Left renal pelvis (tissue), 4 donors: Measurements from ENCODE around the gene CEACAM3. TPM values are rescaled to one million over a fixed set of nuclear protein-coding genes. Genes with fewer than 3 reads are reported as not detected.
"Not testable (repeated sequence)": the region's sequence is repeated elsewhere in the genome, so short reads cannot be mapped to it uniquely, and the experiment has no call there.

Source experiments
- DNase-seq, 4 donors: peaks; one replicate each; pipeline ENCODE4 v3.0.0-alpha.2; 2013; ENCODE audit warnings: low read depth in 4 of 4, low spot score in 3 of 4
- polyA plus RNA-seq, 4 donors: library from polyadenylated mRNA; unstranded; fragments of 120-200 nt; gene quantifications; one replicate each; pipeline ENCODE4 v1.2.1, GENCODE V29; 2013; ENCODE audit not compliant: insufficient read length in 4 of 4

Gene CEACAM3
- polyA plus RNA-seq: under 1 TPM in 1 of 4 donors, not detected in 3; 0.22 TPM

DNA sequence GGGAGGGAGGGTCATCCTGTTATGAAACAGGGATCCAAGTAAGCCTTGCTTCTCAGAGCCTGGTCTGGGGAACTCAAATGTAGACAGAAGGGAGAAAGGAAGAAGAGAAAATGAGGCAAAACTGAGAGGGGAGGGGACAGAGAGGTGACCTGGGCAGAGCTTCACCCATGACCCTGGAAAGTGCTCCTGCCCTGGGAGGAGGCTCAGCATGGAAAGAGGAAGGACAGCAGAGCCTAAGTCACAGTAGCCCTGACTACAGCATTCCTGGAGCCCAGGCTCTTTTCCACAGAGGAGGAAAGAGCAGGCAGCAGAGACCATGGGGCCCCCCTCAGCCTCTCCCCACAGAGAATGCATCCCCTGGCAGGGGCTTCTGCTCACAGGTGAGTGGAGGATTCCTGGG is at the start of gene CEACAM3:
CEACAM3 (plus strand) TSS at position 226 of the 400 bp plus-strand sequence; CDS start at position 317, 91 bp downstream.
- no peak for DNase-seq

DNA sequence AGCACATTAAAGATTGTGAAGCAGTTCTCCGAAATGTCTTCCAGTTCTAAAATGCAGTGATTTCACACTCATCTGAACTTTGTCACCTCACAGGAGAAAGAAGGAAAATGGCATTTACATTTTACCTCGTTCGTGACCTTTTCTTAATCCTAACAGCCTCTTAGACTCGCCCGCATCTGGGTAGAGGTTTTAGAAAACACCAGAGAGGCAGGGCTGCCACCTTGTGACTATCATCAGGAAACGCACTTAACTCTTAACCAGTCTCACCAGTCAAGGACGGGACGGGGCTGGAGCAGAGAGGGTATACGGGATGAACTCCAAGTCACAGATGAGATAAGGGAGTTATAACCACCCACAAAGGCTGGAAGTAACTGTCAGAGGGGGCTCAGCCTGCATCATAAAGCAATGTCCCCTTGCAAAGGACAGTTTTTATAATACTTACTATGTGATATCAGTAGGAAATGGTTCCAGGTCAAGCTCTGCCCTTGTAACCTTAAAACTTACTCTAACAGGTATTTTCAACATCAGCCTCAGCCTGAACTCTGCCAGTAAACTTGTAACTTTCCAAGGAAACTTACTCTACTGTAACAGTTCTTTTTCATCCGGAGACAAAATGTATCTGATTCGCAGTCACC is 49.7 kb upstream of the CEACAM3 start:
- peak in 1 of 4 donors; percentile 0 for DNase-seq

DNA sequence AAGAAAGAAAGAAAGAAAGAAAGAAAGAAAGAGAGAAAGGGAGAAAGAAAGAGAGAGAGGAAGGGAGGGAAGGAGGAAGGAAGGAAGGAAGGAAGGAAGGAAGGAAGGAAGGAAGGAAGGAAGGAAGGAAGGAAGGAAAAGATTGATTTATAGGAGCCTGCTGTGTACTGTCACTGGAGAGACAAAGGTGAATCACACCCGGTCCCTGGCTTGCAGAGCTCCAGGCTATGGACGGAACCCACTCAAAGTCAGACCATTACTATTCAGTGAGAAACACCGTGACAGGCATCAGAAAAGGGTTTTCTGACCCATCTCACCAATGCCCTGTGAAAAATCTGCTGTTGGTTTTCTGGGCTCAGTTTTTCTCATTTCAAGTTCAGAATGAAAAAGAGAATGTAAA is 48.4 kb upstream of the CEACAM3 start:
- no peak for DNase-seq

DNA sequence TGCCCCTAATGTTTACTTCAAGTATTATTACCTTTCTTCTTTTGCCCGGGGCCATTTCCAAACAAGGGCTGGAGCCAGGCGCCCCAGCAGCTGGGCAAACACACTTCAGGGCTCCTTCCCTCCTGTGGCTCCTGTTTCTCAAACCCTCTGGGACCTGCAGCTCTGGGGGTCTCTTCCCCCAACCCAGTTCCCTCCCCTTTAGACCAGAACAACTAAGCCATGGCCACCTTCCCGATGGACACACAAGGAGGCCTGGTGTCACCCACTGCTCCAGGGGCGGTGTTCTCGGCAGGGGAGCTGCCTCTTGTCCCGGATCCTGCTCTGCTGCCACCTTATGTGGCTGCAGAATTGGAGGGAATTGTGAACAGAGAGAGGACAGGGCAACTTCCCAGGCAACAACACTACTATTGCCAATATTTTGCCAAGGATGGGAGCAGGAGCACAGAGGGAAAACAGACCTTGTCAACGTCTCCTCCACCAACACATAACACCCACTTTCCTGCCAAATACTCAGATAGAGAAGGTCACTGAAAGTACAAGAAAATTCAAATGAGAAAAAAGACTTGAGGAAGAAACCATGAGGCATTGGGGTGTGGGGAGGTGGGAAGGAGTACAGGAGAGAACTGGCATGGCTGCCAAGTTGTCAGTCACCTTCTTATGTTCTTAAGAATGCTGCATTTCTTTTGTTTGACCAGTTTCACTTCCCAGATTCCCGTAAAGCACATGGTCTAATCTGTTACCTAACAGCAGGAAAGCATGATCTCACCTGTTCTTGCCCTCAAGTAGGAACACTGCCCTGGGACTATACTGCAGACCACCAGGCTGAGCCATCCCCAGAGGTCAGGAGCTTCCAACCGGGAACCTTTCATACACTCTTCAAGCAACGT is 45.9 kb upstream of the CEACAM3 start:
- not testable (repeated sequence) for DNase-seq

DNA sequence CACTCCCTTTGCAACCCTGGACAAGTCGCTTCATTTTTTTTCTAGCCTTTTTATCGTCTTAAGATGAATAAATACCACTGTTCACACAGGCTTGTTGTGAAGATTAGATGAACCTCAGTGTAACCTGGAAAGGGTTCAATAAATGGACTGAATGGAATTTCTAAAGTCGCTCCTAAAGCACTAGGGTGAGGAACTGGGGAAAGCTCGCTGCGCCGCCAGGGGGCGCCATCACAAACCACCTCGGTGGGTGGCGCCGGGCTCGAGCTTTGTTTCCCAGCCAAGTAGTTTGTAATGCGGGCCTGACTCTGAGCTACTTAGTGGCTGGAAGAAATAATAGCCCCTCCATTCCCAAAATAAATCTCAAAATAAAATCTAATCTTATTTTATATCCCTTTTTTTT is 43.2 kb upstream of the CEACAM3 start:
- no peak for DNase-seq

DNA sequence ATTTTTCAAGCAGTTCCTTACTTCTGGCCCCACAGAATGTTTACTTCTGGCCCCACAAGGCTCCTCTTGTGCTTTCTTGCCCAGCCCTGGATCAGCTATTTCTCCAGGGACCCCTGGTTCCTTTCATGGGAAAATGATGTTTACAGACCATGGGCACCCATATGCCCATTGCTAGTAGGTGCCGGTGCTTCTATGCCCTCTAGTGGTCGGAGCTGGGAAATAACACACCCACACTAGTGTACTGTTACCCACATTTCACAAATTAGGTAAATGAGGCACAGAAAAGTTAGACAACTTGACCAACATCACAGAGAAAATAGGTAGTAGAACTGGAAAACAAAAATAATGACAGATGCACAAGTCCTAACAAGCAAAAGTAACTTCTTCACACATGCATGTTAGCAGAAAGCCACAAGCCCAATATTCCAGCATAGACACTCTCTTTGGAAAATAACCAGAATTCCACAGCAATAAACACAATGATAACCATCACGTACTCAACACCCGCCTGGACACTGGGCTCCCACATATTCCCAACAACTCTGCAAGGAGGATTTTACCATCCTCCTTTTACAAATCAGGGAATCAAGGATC is 42.4 kb upstream of the CEACAM3 start:
- no peak for DNase-seq

DNA sequence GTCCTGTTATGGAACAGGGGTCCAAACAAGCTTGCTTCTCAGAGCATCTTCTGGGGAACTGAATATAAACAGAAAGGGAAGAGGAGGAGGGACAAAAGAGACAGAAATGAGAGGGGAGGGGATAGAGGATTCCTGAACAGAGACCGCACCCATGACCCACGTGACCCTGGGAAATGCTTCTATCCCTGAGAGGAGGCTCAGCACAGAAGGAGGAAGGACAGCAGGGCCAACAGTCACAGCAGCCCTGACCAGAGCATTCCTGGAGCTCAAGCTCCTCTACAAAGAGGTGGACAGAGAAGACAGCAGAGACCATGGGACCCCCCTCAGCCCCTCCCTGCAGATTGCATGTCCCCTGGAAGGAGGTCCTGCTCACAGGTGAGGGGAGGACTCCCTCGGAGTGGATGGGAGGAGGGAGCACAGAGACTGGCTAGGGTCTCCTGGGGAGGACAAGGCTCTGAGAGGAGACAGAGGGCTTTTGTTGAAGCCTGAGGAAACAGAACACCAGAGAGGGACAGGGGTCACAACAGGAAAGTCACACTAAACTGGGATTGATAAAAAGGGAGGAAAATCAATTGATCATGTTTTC is 41.0 kb upstream of the CEACAM3 start, which contains the start of gene CEACAM6:
CEACAM6 (plus strand) TSS at position 203 of the 586 bp plus-strand sequence; CDS start at position 312, 109 bp downstream.
- no peak for DNase-seq

DNA sequence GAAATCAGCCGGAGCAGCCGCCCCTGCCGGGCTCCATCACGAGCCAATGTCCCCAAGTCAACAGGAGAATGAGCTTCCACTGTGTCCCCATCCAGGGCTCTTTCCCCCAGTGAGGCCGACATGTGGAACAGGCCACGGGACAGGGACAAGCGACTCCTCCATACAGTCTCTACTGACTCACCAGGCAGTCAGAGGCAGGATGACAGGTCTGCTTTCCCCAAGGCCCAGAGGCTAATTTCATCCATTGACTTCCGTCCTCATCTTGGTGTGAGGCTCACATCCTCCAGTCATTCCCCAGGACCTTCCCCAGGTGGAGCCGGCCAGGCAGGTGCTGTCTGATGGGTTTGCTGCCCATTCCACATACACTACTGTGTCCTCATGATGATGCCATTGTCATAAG is 37.5 kb upstream of the CEACAM3 start:
- DNase-seq: no peak

DNA sequence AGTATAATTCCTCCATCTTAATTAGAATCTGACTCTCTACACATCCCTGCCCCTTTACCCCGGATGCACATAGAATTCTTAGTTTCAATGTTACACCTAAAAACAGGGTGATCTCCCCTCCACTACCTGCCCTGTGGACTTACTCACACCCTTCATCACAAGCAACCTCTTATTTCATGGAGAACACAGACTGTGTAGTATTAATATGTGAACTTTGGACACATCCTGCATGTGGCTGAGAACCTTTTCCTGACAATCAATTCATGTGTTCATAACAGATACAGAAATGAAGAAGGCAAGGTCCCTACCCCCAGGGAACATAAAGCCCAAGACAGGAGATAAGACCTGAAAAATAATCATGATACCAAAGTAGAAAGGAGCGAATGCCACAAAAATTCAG is 29.3 kb upstream of the CEACAM3 start:
- DNase-seq: no peak

DNA sequence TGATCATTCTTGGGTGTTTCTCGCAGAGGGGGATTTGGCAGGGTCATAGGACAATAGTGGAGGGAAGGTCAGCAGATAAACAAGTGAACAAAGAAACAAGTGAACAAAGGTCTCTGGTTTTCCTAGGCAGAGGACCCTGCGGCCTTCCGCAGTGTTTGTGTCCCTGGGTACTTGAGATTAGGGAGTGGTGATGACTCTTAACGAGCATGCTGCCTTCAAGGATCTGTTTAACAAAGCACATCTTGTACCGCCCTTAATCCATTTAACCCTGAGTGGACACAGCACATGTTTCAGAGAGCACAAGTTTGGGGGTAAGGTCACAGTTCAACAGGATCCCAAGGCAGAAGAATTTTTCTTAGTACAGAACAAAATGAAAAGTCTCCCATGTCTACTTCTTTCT is 28.3 kb upstream of the CEACAM3 start:
- DNase-seq: not testable (repeated sequence)

DNA sequence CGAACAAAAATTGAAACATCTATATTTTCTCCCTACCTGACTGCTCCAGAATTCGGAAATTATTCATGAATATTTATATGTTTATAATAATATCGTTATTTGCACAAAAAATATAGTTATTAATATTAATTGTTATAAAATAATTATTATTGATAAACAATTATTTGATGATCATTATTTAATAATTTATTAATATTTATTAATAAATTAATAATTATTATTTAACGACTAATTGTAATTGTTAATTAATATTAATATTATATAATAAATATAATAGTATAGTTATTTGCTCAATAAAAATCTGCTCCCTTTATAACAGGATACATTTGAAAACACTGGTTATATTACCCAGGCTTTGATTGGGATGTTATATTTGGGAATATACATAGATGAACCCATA is 26.8 kb upstream of the CEACAM3 start:
- DNase-seq: no peak

DNA sequence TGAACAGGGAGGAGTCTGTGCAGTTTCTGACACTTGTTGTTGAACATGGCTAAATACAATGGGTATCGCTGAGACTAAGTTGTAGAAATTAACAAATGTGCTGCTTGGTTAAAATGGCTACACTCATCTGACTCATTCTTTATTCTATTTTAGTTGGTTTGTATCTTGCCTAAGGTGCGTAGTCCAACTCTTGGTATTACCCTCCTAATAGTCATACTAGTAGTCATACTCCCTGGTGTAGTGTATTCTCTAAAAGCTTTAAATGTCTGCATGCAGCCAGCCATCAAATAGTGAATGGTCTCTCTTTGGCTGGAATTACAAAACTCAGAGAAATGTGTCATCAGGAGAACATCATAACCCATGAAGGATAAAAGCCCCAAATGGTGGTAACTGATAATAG is 25.0 kb upstream of the CEACAM3 start:
- no peak for DNase-seq

DNA sequence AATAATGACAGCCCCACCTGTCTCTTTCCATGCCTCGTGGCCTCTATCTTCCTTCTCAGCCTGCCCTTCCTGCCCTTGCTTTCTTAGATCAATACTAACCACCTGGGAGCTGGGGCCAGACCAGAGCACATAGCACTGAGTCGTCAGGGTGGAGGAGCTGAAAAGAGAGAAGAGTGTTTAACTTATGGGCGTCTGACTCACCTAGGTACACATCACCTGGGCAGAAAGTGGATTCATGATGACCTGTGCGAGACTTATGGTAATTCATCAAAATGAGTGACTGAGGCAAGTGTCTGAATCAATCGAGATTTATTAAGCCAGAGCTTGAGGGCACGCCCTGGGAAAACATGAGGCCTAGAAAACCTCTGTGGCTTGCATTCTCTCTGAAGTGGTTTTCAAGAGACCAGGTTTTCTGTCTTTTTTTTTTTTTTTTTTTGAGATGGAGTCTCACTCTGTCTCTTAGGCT is 21.8 kb upstream of the CEACAM3 start:
- DNase-seq: no peak

DNA sequence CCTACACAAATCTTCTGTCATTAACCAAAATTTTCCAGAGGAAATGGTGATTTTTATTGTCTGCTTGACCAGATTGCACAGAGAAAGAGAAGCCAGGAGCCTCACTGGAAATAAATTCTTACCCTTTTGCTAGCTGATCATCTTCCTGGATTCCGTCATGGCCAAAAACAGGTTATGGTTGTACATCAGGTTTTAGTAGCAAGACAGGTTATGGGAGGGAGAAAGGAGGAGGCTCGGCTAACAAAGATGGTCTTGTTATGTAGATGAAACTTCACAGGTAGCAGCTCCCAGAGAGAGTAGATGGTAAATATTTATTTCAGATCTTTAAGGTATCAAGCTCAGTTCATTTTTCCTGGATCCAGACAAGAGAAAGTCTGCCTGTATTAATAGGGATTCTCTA is 19.7 kb upstream of the CEACAM3 start:
- no peak for DNase-seq

DNA sequence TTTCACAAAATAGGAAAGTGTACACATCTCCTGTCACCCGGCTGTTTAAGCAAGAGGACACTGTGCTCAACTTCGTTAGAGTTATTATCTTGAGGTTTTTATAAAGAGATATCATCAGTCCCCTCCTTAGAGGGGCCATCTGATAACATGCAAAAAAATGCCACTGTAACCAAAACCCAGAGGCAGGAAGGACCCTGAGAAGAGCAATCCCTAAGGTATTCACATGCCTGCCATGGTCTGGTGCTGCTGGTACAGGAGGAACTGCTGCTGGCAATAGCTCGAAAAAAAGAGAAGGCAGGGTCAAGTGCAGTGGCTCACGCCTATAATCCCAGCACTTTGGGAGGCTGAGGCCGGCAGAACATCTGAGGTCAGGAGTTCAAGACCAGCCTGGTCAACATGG is 12.8 kb upstream of the CEACAM3 start:
- no peak for DNase-seq

DNA sequence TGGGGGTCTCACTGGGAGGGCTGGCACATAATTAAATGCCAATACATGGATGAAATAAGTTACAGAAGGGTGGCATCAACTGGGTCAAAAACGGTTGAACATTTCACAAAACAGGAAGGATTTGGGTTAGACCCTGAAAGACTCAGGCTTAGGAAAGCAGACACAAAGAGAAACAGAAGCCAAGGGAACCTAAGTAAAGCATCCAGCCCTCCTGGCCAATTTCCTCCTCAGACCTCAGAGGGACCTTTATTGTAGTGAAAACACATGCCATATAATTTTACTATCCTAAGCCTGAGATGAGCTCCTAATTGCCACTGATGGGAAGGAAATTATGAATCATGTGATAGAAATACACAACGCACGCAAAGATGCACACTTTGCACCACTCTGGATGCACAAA is 12.1 kb upstream of the CEACAM3 start:
- no peak for DNase-seq

DNA sequence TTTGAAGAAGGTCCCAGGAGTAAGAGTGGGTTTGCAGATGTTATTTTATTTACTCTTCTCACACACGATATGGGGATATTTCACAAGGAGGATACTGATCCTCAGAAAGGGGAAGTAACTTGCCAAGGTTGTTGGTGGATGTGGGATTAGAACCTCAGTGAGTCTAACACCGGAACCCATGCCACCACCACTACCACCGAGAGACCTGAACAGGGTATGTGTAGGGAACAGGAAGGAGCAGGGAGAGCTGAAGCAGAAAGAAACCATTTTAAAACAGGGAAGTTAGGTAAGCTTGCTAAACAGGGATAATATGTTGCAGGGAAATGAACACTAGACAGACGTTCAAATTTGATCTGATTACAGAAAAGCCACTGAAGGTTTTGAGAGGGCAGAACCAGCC is 11.6 kb upstream of the CEACAM3 start:
- no peak for DNase-seq

DNA sequence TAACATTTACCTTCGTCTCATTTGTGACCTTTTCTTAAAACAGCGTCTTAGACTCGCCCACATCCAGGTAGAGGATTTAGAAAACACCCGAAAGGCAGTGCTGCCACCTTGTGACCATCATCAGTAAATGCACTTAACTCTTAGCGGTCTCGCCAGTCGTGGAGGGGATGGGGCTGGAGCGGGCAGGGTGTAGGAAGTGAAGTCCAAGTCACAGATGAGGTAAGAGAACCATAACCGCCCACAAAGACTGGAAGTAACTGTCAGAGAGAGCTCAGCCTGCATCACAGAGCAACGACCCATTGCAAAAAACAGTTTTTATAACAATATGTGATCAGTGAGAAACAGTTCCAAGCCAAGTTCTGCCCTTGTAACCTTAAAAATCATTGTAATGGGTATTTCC is 10.7 kb upstream of the CEACAM3 start:
- DNase-seq: peak in 2 of 4 donors; percentile 16 to 37

DNA sequence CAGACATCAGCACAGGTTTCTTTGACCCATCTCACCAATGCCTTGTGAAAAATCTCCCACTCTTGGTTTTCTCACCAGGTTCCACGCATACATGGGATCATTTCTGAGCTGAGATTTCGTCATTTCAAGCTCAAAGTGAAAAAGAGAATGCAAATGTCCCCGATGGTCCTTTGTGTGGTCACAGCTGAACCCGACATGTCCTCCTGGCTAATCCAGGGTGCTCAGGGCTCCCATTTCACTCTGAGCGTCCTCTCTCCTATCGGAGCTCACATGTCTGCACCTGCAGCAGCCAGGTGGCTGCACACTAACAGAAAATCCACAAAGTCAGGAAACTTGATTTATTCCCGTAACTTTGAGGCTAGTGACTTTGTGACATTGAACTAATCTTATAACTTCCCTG is 9.3 kb upstream of the CEACAM3 start:
- DNase-seq: no peak

DNA sequence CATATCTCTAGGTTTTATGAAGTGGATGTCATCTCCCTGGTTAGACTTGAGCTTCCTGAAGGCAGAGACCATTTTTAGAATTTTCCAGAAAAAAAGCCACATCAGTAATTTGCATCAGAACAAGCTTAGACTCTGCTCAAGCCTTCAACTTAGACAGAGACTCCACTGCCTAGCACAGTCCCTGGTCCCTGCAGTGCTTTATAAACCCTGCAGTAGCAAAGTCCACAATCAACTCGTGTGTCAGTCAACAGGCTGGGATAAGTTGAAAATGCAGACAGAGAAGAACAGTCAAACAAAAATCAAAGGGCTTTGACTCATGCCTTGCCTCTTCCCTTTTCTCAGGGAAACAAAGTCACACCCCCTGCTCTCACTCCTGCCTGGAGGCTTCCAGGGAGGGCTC is 7.9 kb upstream of the CEACAM3 start:
- not testable (repeated sequence) for DNase-seq

DNA sequence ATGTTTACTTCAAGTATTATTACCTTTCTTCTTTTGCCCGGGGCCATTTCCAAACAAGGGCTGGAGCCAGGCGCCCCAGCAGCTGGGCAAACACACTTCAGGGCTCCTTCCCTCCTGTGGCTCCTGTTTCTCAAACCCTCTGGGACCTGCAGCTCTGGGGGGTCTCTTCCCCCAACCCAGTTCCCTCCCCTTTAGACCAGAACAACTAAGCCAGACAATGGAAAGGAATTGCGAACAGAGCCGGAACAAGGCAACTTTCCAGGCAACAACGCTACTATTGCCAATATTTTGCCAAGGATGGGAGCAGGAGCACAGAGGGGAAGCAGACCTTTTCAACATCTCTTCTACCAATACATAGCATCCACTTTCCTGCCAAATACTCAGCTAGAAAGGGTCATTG is 7.3 kb upstream of the CEACAM3 start:
- not testable (repeated sequence) for DNase-seq
